SIG-M5 (cell line): ENCODE measurements around the gene ADAMTS13.
"Not testable (repeated sequence)": the region's sequence is repeated elsewhere in the genome, so short reads cannot be mapped to it uniquely, and the experiment has no call there.

Experiments
- DNase-seq: peaks from one replicate; lab custom pipeline; 2025; lab: John Stamatoyannopoulos, UW

The ADAMTS13 gene

GRCh38 chr9:133392308-133392707 lies 29.9 kb upstream of the ADAMTS13 start:
- DNase-seq: not testable (repeated sequence)

GRCh38 chr9:133393399-133393798 lies 28.8 kb upstream of the ADAMTS13 start:
- no peak for DNase-seq

- DNase-seq: no peak
Measured at GRCh38 chr9:133394687-133395271, 27.4 kb upstream of the ADAMTS13 start.

GRCh38 chr9:133396952-133397351 lies 25.2 kb upstream of the ADAMTS13 start:
- DNase-seq: no peak

GRCh38 chr9:133397370-133397769 lies 24.8 kb upstream of the ADAMTS13 start:
- no peak for DNase-seq

GRCh38 chr9:133397895-133398294 lies 24.3 kb upstream of the ADAMTS13 start:
- DNase-seq: no peak

GRCh38 chr9:133400292-133400691 lies 21.9 kb upstream of the ADAMTS13 start:
- DNase-seq: no peak

GRCh38 chr9:133401588-133401987 lies 20.6 kb upstream of the ADAMTS13 start:
- DNase-seq: no peak

GRCh38 chr9:133402689-133403088 lies 19.5 kb upstream of the ADAMTS13 start:
- no peak for DNase-seq

- DNase-seq: no peak
Measured at GRCh38 chr9:133403766-133404453, 18.3 kb upstream of the ADAMTS13 start.

GRCh38 chr9:133404454-133405002 lies 17.6 kb upstream of the ADAMTS13 start:
- no peak for DNase-seq

- DNase-seq: no peak
Measured at GRCh38 chr9:133405508-133406438, 16.4 kb upstream of the ADAMTS13 start.

- peak; percentile 3 for DNase-seq
Measured at GRCh38 chr9:133406480-133407307, 15.5 kb upstream of the ADAMTS13 start.

- no peak for DNase-seq
Measured at GRCh38 chr9:133408042-133408441, 14.1 kb upstream of the ADAMTS13 start.

- no peak for DNase-seq
Measured at GRCh38 chr9:133415170-133415569, 7.0 kb upstream of the ADAMTS13 start.

GRCh38 chr9:133417541-133418461 lies 4.4 kb upstream of the ADAMTS13 start, which contains the start of gene REXO4:
REXO4 (minus strand) TSS chr9:133418010; CDS start chr9:133417844, 166 bp downstream.
- DNase-seq: peak; percentile 51

- no peak for DNase-seq
Measured at GRCh38 chr9:133419005-133419404, 3.2 kb upstream of the ADAMTS13 start.

- DNase-seq: no peak
Measured at GRCh38 chr9:133420392-133420827, 1.8 kb upstream of the ADAMTS13 start.

GRCh38 chr9:133423216-133423615 lies 1.0 kb downstream of the ADAMTS13 start:
- DNase-seq: no peak

- no peak for DNase-seq
Measured at GRCh38 chr9:133424187-133424586, 2.0 kb downstream of the ADAMTS13 start.
